ENCODE results near the gene RNF223.
"Not testable (repeated sequence)": the region's sequence is repeated elsewhere in the genome, so short reads cannot be mapped to it uniquely, and the experiment has no call there.

Gene RNF223

DNA sequence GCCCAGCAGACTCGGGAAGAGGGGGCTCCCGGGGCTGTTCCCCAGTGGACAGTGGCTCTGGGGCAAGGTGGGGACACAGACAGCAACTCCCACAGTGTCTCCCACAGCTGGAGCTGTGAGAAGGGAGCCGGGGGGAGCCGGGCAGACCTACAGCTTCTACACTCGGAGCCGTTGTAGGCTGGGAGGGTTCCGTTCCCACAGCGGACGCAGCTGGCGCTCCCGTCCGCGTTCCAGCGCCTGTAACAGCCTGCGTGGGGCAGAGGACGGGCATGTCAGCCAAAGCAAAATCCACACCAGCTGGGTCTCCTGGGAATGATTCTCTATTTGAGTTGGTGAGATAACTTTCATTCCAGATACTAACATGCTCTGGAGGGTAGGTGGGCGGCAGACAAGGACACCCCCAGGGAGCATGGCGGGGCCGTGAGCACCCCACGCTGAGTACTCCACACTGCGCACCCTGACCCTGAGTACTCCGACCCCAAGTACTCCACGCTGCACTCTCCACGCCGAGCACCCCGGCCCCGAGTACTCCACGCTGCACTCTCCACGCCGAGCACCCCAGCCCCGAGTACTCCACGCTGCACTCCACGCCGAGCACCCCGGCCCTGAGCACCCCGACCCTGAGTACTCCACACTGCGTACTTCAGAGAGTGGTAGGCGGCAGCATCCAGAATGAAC, 13.4 kb upstream of the RNF223 start:
- no peak for DNase-seq (ENCODE audit: low spot score)

GRCh38 chr1:1086911-1087341, 12.8 kb upstream of the RNF223 start:
- DNase-seq (ENCODE audit: low spot score): no peak

GRCh38 chr1:1085911-1086841, 12.1 kb upstream of the RNF223 start:
- DNase-seq (ENCODE audit: low spot score): no peak

DNA sequence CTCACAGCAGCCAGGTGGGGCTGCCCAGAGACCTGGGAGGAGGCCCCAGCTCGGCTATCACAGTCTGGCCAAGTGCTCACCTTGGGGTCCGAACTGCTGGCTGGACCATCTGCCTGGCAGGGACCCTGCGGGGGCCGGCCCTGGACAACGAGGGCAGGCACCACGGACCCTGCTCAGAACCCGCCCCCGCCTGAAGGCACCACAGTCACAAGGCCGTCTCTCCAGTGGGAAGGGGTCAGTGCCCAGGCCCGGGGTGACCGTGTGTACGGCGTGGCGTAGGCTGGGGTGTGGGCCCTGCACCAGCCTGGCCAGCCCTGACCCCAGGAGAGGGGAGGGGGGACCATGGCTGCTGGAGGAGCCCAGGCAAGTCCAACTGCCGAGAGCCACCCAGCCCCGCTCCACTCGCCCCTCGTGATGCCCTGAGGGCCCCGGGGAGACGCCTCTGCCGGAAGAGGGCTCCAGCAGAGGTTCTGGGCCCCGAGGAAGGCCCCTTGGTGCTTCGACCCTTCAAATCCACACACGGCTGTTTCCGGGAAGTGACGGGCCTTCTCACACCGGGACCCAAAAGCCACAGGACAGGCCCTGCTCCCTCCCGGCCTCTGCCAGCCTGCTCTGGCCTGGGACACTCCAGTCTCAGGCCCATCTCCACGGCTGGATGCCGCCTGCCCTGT, 11.2 kb upstream of the RNF223 start:
- no peak for DNase-seq (ENCODE audit: low spot score)

- no peak for DNase-seq (ENCODE audit: low spot score)
Observed at GRCh38 chr1:1084372-1085170, 10.5 kb upstream of the RNF223 start.

- no peak for DNase-seq (ENCODE audit: low spot score)
Observed at GRCh38 chr1:1083416-1084371, 9.6 kb upstream of the RNF223 start.

DNA sequence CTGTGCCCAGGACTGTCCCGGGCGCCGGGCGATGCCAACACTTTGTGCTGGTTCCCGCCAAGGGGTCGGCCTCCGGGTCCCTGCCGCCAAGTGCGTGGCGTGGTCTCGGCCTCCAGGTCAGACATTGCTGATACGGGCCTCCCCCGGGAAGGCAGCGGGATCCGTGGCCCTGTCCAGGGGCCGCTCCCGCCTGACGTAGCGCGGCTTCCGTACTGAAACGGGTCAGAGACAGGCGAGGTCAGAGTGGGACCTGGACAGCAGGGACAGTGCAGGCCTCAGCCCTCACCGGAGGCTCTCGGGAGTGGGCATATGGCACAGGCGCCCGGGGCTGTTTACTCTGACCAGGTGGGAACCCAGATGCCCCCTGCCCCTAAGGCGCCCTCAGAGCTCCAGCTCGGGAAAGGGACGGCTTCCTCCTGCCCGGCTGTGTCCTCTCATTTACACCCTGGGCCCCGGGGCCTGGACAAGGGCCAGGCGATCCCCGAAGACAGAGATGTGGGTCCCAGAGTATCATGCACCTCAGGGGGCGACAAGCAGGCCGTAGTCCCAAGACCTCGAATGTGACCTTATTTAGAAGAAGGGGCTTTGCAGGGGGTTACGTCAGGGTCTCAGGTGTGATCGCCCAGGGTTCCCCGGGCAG, 8.8 kb upstream of the RNF223 start:
- DNase-seq (ENCODE audit: low spot score): no peak

GRCh38 chr1:1082239-1082775, 8.2 kb upstream of the RNF223 start:
- no peak for DNase-seq (ENCODE audit: low spot score)

- DNase-seq (ENCODE audit: low spot score): no peak
Observed at GRCh38 chr1:1081311-1082238, 7.5 kb upstream of the RNF223 start.

- DNase-seq (ENCODE audit: low spot score): no peak
Observed at GRCh38 chr1:1080951-1081310, 6.8 kb upstream of the RNF223 start.

- DNase-seq (ENCODE audit: low spot score): no peak
Observed at GRCh38 chr1:1080122-1080757, 6.1 kb upstream of the RNF223 start.

DNA sequence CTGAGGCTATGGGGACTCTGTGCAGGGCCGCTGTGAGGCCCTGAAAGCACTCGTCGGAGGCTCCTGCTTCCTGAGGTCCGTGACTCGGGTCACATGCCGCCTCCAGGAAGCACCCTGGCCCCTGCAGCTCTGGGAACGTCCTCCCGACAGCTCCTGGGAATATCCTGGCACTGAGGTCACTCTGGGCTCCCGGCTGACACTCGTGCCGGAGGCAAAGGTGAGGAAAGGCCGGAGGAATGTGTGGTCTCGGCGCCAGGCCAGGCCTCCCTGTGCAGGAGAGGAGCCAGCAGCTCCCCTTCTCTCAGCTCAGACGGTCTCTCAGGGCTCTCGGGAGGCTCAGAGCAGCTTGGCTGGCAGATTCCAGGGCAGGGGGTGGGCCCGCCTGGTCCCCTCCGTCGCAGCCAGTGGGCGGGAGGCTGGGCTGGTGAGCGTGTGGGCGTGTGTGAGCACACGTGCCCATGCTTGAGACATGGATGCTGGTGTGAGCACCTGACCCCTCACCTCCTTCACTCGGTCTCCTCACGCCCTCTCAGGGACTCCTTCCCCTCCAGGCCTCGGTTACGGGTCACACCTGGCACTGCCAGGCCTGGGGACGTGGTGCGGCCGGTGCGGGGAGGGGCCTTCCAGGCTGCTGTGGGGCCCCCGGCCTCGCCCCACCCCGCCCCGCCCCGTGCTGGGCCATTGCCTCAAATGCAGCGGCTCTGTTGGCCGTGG, 5.5 kb upstream of the RNF223 start:
- no peak for DNase-seq (ENCODE audit: low spot score)

DNA sequence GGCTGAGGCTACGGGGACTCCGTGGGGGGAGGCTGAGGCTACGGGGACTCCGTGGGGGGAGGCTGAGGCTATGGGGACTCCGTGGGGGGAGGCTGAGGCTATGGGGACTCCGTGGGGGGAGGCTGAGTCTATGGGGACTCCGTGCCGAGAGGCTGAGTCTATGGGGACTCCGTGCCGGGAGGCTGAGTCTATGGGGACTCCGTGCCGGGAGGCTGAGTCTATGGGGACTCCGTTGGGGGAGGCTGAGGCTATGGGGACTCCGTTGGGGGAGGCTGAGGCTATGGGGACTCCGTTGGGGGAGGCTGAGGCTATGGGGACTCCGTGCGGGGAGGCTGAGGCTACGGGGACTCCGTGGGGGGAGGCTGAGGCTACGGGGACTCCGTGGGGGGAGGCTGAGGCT, 3.3 kb upstream of the RNF223 start:
- not testable (repeated sequence) for DNase-seq (ENCODE audit: low spot score)

DNA sequence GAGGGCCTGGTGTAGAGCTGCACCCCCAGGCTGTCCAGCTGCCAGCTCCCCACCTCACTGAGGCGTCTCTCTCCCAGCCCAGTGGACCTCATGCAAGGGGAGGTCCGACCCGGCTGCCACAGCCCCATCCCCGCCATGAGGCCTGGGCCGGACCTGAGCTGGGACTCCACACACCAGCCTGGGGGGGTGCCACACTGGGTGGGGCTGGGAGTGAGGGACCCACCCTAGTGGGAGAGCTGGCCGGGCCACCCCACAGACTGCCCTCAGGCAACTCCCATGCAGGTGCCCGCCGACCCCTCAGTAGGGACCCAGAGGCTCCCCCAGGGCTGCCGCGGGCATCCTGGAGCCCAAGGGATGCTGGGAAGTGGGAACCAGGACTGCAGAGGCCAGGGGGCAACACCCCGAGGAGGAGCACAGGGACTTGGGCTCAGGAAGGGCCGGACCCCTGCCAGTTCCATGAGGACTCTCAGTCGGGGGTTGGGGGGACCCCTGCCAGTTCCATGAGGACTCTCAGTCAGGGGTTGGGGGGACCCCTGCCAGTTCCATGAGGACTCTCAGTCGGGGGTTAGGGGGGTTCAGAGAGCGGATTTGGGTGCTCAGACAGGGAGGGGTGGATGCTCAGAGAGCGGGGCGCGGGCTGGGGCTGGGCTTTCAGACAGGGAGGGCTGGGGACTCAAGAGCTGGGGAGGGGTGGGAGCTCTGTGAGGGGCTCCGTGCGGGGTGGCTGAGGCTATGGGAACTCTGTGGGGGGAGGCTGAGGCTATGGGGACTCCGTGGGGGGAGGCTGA, 1.2 kb upstream of the RNF223 start:
- no peak for DNase-seq (ENCODE audit: low spot score)

- DNase-seq (ENCODE audit: low spot score): no peak
Observed at GRCh38 chr1:1074631-1075147, 583 bp upstream of the RNF223 start.

- no peak for DNase-seq (ENCODE audit: low spot score)
Observed at GRCh38 chr1:1072849-1073742, 1.0 kb downstream of the RNF223 start.

Measured in globus pallidus (tissue), 1 donor.